Measurements from ENCODE around the gene PPP6R2.

Gene PPP6R2

DNA sequence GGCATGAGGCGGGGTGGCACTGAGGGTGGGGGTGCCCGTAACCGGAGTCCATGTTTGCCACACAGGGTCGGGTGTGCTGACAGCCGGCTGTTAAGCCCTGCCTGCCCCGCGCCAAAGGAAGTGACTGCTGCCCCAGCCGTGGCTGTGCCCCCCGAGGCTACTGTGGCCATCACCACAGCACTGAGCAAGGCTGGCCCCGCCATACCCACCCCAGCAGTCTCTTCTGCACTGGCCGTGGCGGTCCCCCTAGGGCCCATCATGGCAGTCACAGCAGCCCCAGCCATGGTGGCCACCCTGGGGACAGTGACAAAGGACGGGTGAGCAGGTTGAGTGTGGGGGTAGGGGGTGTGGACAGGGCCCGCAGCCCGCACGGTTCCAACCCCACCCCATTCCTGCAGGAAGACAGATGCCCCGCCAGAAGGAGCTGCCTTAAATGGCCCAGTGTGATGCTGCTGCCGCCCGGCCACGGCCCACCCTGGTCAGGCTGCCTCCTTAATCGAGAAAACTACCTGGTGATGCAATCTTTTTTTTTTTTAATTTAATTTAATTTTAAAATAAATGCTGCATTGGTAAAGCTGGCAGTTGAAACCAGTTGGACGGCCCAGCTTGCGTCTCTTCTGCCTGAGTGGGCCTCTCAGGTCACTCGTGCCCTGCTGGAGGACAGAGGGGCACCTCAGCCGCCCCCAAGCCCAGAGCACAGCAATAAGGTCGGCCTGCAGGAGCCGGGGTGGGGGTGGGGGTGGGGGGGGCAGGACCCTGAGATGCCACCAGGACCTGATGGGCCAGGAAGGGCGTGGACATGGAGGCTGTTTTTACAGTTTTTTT, 100.9 kb downstream of the PPP6R2 start:
- TF ChIP-seq, protein P1, sequence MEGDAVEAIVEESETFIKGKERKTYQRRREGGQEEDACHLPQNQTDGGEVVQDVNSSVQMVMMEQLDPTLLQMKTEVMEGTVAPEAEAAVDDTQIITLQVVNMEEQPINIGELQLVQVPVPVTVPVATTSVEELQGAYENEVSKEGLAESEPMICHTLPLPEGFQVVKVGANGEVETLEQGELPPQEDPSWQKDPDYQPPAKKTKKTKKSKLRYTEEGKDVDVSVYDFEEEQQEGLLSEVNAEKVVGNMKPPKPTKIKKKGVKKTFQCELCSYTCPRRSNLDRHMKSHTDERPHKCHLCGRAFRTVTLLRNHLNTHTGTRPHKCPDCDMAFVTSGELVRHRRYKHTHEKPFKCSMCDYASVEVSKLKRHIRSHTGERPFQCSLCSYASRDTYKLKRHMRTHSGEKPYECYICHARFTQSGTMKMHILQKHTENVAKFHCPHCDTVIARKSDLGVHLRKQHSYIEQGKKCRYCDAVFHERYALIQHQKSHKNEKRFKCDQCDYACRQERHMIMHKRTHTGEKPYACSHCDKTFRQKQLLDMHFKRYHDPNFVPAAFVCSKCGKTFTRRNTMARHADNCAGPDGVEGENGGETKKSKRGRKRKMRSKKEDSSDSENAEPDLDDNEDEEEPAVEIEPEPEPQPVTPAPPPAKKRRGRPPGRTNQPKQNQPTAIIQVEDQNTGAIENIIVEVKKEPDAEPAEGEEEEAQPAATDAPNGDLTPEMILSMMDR (IDR thresholded peaks at IDR 0.05; ENCODE audit: low read depth, low read length), result no peak
- no peak for DNase-seq (ENCODE audit: low read depth, low spot score)
- in situ Hi-C loops (cut with HindIII; ENCODE audit: low sequenced_read_pairs), result no loop called here
- no peak overlapping the region for H3K4me3 ChIP-seq (ENCODE audit: low read depth, low read length)

DNA sequence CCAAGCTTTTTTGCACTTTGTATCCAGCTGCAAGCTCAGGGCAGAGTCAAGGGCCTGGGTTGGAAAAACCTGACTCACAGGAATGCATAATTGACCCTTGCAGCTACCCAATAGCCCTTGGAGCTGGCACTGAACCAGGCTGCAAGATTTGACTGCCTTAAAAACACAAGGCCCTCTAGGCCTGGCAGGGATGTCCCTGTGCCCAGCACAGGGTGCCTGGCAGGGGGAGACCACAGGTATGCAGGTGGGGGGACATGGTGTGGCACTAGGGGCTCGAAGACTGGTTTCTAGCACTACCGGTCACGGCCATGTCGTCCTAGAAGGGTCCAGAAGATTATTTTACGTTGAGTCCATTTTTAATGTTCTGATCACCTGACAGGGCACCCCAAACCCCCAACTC, 101.5 kb downstream of the PPP6R2 start:
- TF ChIP-seq, protein P1 (IDR thresholded peaks at IDR 0.05; ENCODE audit: low read depth, low read length), result no peak
- DNase-seq (ENCODE audit: low read depth, low spot score), result peak; percentile 75
- in situ Hi-C loops (cut with HindIII; ENCODE audit: low sequenced_read_pairs), result no loop called here

DNA sequence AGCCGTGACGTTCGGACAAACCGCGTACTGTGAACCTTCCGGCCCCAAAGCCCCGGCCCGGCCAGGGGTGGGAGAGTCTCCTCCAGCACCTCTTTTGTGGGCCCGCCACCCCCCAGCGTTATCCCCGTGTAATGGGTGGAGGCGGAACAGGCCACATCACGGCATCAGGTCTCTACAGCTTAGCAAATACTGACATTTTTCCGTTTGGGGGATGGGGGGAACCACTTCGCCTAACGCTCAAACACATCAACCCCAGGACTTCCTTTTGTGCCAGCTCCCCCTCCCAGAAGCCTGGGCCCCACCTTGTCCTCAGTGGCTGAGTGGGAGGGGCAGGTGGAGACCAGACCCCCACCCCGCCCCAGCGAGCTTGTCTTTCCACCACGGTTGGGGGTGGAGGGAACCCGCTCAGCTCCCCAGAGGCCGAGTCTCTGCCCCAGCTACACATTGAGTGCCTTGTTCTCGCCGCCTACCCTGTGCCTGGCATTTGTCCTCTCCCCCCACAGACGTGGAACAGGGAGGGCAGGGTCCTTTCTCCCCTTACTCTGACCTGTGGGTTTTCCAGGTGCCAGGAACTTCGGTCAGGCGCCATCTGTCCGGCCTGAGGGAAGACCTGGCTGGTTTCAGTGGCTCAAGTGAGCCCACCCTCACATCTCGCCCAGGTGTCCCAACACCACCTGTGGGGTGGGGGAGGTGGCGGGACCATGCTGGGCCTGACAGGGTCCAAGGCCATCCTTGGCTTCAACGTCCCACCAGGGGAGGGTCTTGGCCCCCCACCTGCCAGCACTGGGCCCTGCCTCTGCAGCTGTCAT, 102.1 kb downstream of the PPP6R2 start:
- no peak for DNase-seq (ENCODE audit: low read depth, low spot score)
- TF ChIP-seq, protein P1 (IDR thresholded peaks at IDR 0.05; ENCODE audit: low read depth, low read length), result no peak
- no peak overlapping the region for H3K4me3 ChIP-seq (ENCODE audit: low read depth, low read length)
- in situ Hi-C loops (cut with HindIII; ENCODE audit: low sequenced_read_pairs), result no loop called here

More for the DNA sequence above, 101.5 kb downstream of the PPP6R2 start:
- H3K4me3 ChIP-seq (ENCODE audit: low read depth, low read length), result no peak overlapping the region

DNA sequence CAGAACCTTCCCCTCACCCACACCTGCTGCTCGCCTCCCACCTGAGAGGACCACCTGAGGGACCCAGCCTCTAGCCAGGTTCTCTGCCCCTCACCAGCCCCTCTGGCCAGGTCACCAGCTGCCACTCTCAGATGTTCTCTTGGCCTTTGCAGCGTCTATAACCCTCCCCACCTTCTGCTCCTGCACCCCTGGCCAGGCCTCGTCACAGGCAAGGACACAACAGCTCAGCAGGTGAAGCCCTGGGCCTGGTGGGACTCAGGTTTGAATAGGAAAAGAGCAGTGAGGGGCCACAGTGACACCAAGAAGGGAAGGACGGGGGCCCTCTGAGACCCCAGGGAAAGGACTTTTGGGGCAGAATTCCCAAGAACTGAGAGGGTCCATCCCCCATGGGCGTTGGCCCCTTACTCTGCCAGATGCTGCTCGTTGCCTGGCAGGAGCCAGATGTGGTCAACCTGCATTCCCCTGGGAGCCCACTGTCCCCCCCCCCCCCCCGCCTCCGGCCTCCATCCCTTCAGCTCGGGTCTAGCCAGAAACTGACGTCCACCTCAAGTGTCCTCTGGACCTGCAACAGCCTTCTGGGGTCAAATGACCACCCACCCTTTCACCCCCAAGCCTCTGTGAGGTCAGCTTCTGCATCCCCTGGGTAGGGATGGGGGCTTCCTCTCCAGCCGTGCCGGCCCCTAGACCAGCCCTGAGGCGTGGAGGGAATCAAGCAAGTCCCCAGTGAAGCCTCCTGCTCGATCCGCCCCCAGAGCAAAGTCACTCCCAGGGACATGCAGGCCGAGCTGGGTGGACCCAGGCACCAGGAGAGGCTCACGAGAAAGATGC, 103.0 kb downstream of the PPP6R2 start:
- no peak overlapping the region for H3K4me3 ChIP-seq (ENCODE audit: low read depth, low read length)
- DNase-seq (ENCODE audit: low read depth, low spot score), result no peak
- TF ChIP-seq, protein P1 (IDR thresholded peaks at IDR 0.05; ENCODE audit: low read depth, low read length), result no peak
- in situ Hi-C loops (cut with HindIII; ENCODE audit: low sequenced_read_pairs), result no loop called here

DNA sequence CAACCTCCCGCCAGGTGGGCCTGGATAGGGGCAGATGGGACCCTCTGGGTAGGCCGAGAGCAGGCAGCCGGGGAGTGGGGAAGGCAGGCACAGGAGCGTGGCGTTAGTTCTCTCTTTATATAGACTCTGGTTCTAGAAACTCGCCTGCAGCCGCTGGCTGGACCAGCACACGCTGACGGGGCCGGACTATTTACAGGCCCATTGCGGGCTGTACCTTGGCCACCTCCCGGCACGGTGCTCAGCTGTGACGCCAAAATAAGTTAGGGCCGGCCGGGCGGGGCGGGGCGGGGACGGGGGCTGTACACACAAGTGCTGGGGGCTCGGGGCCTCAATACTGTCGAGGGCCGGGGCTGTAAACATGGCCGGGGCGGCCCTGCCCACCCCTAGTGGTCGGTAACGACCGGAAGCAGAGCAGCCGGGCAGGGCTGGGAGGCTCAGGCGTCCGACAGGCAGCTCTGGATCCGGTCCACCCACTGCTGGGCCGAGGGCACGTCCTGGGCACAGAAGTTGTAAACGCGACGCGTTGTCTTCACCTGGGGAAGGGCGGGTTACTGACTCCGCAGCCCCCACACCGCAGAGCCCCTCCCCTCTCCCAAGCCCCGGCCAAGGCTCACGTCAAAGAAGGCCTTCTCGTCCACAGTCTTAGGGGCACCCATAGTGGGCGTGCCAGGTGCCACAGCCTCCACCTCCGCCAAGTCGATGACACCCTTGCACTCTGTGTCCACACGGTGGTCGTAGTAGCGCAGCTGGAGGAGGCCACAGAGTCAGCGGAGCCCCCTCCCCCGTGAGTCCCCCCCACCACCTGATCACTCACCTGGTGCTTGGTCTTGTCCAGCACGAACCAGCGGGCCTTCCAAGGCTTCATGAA, 103.8 kb downstream of the PPP6R2 start:
- TF ChIP-seq, protein P1 (IDR thresholded peaks at IDR 0.05; ENCODE audit: low read depth, low read length), result no peak
- no peak for DNase-seq (ENCODE audit: low read depth, low spot score)
- in situ Hi-C loops (cut with HindIII; ENCODE audit: low sequenced_read_pairs), result no loop called here
- no peak overlapping the region for H3K4me3 ChIP-seq (ENCODE audit: low read depth, low read length)
